Activated CD4-positive, alpha-beta T cell treated with anti-CD3 and anti-CD28 coated beads, Interleukin-2, amount 10 ng/mL, durations not matched to agents 24 days and 14 days (primary cell): Measurements from ENCODE around the gene MAP3K7CL. TPM values are rescaled to one million over a fixed set of nuclear protein-coding genes. Genes with fewer than 3 reads are reported as not detected.

Experiments
- DNase-seq: peaks from one replicate; pipeline ENCODE4 v3.0.0; 2022
- H3K27ac Mint-ChIP-seq: one replicate; pipeline ENCODE4 v1.8.0; 2022; ENCODE audit warnings: mild to moderate bottlenecking, mixed read lengths
- H3K27me3 Mint-ChIP-seq: one replicate; pipeline ENCODE4 v1.8.0; 2022; ENCODE audit warnings: mixed read lengths
- H3K36me3 Mint-ChIP-seq: one replicate; pipeline ENCODE4 v1.8.0; 2022; ENCODE audit warnings: low read depth, mild to moderate bottlenecking, mixed read lengths
- H3K4me1 Mint-ChIP-seq: one replicate; pipeline ENCODE4 v1.8.0; 2021; ENCODE audit warnings: mixed read lengths
- H3K4me3 Mint-ChIP-seq: one replicate; pipeline ENCODE4 v1.8.0; 2022; ENCODE audit warnings: mild to moderate bottlenecking, moderate library complexity, mixed read lengths
- H3K9me3 Mint-ChIP-seq: one replicate; pipeline ENCODE4 v1.8.0; 2021; ENCODE audit warnings: mixed read lengths
- intact Hi-C: fragments of 100-400 bp; cut with micrococcal nuclease; formaldehyde crosslinking; loops from one replicate; pipeline ENCODE4 v1.15.1; 2023
- total RNA-seq: library from RNA; stranded (reverse); gene quantifications from 2 replicates; pipeline ENCODE4 v1.2.3, GENCODE V29; 2022

MAP3K7CL gene, protein sequence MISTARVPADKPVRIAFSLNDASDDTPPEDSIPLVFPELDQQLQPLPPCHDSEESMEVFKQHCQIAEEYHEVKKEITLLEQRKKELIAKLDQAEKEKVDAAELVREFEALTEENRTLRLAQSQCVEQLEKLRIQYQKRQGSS
- total RNA-seq = 4.0 and 4.3 TPM in 2 replicates

DNA sequence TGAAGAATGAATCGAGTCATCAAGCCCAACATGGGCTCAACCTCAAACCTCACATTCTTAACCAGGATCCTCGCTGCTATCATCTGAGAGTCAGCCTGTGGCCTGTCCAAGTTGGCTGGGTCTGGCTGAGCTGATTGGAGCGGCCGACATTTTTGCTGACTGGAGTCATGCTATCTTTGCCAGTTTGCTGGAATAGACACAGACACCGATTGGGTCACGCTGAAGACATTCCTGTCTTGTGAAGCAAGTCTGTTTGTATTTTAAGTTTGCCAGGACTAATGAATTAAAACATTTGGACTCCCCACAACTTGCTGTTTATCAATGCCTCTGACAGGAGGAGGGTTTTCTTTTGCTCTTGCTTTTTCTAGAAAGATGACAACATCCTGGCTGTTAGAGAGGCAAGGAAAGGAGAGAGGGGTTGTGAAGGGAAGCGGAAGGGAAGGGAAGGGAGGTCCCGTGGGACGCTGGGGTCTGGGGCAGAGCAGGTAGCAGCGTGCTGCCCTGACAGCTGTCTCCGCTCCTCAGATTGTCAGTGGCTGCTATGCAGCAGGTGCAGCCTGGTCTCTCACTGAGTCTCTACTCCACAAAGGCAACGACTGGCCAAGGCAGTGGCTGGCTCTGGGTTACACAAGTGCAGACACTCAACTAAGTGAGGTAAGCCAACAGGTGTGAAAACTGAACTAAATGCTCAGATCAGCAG is at the start of gene MAP3K7CL:
Gene MAP3K7CL (plus strand): TSS at position 375 of the 700 bp plus-strand sequence. CDS start 2,701 bp downstream, outside the sequence.
- intact Hi-C loops = no loop called here
- no peaks in the 10 kb centered on the region for H3K9me3 Mint-ChIP-seq
- H3K4me1 Mint-ChIP-seq = no peaks in the 10 kb centered on the region
- no peaks in the 10 kb centered on the region for H3K36me3 Mint-ChIP-seq
- no peak for DNase-seq
- H3K4me3 Mint-ChIP-seq = no peak within 1 kb of the TSS
- no peaks in the 10 kb centered on the region for H3K27me3 Mint-ChIP-seq
- H3K27ac Mint-ChIP-seq = no peak within 1 kb of the TSS

DNA sequence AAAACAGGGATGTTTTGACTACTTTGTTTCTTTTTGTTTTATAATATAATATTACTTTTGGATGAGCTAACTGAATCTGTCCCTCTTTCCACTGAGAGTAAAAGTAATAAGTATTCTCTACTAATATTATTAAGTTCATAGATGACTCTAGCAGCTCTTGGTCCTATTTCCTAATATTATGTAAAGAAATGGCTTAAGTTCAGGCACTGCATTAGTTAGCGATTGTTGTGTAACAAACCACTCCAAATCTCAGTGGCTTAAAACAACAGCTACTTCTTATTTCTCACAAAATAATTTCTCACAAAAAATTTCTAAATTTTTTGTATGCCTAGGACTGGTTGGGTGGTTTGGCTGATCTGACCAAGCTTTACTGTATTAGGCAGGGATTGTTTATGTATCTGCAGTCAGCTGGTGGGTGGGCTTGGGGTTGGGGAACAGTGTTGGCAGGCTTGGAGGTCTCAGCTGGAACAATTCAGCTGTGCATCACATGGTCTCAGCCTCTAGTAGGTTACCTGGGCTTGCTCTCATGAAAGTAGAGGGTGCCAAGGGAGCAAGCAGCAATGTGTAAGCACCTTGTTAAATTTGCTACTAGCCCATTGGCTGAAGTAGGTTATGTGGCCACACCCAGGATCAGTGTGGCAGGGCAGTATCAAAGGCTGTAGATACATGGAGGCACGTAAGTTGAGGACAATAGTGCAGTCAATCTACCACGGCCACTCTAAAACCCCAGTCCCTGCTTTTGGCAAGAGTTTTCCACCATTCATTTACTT is 48.2 kb upstream of the MAP3K7CL start:
- H3K9me3 Mint-ChIP-seq = peaks cover 5% of the 10 kb centered on the region
- peaks cover 20% of the 10 kb centered on the region for H3K4me1 Mint-ChIP-seq
- DNase-seq = no peak
- no peaks in the 10 kb centered on the region for H3K27me3 Mint-ChIP-seq
- intact Hi-C loops = no loop called here
- H3K27ac Mint-ChIP-seq = no peak overlapping the region
- H3K4me3 Mint-ChIP-seq = no peak overlapping the region
- peaks cover 5% of the 10 kb centered on the region for H3K36me3 Mint-ChIP-seq

DNA sequence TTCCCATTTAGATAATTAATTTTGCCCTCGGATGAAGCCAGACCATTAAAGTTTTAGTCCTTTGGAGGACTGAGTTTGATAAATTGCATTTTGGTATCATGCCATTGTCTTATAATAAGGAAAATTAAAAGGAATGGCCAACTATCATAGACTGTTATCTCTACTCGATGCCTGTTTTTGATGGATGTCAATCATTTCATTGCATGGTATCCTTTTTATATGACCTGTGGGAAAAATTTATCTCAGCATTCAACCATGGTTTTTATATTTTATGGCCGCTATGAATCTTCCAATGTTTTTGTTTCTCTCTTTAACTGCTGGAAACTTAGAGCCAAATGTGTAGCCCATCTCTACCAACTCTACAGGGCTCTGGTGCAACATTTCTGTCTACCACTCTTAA is 47.1 kb upstream of the MAP3K7CL start:
- H3K9me3 Mint-ChIP-seq = peaks cover 5% of the 10 kb centered on the region
- H3K27me3 Mint-ChIP-seq = no peaks in the 10 kb centered on the region
- no peak overlapping the region for H3K27ac Mint-ChIP-seq
- H3K4me3 Mint-ChIP-seq = no peak overlapping the region
- H3K4me1 Mint-ChIP-seq = peaks cover 18% of the 10 kb centered on the region
- H3K36me3 Mint-ChIP-seq = peaks cover 5% of the 10 kb centered on the region
- intact Hi-C loops = no loop called here
- no peak for DNase-seq

DNA sequence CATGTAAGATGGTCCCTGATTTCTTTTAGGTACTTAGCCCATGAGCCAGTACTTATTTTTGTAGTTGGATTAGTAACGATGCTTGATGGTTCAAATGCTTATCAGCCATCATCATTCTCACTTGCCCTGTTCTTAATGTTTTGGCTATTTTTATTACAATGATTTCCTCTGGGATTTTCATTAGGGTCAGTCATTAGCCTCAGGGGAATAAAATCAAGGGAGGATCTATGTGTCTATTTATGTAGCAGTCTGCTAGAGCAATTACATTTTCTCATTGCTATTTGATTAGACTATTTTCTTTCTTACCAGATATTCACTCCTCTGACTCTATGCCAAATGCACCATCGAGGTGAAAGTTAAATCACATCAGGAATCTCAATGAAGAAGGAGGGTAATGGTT is 46.1 kb upstream of the MAP3K7CL start:
- Mint-ChIP-seq H3K36me3 (peaks cover 3% of the 10 kb centered on the region), H3K4me1 (peaks cover 9% of the 10 kb centered on the region)

DNA sequence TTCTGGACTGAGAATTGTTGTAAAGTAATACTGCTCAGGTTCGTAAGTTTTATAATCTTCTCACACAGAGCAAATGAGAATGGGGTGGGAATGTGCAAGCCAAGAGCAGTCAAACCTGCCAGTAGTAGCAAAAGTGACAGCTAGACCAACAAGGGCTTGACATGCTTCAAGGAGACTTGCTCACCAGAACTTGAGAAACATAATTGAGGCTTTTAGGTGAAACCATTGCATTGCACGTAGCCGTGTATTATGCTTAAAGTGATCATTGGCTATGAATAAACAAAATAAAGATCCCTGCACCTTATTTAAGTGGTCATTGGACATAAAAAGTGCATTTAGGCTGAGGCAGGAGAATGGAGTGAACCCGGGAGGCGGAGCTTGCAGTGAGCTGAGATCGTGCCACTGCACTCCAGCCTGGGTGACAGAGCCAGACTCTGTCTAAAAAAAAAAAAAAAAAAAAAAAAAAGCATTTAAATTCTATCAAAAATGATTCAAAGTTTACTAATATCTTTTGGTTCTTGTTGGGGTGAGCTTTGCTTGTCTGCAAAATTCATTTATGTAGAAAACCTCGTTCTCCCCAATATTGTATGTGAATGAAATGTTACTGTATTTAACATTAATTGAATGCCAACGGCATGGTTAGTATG is 45.2 kb upstream of the MAP3K7CL start:
- Mint-ChIP-seq H3K9me3 (no peaks in the 10 kb centered on the region), H3K4me3 (no peak overlapping the region), H3K36me3 (peaks cover 3% of the 10 kb centered on the region), H3K27ac (no peak overlapping the region), H3K4me1 (peaks cover 7% of the 10 kb centered on the region), H3K27me3 (no peaks in the 10 kb centered on the region)
- intact Hi-C loops = no loop called here
- DNase-seq = no peak

More for the DNA sequence above, 46.1 kb upstream of the MAP3K7CL start:
- H3K4me3 Mint-ChIP-seq = no peak overlapping the region
- no peaks in the 10 kb centered on the region for H3K27me3 Mint-ChIP-seq
- no peak overlapping the region for H3K27ac Mint-ChIP-seq
- H3K9me3 Mint-ChIP-seq = no peaks in the 10 kb centered on the region
- intact Hi-C loops = no loop called here
- no peak for DNase-seq

DNA sequence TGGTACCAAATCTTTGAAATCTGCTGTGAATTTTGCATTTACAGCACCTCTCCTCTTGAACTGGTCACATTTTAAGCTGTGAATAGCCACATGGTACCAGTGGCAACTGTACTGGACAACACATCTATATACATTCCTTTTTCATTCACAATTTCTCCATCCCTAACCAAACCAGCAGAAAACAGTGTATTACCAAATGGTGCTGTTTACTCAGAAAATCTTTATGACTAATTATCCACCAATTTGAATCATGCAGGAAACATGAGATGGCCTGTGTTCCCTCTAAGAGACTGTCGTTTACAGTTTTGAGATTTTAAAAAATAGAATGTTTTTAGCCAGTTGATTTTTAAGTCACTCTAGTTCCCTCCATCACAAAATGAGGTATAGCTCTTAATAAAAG is 39.4 kb upstream of the MAP3K7CL start:
- Mint-ChIP-seq H3K4me1 (peaks cover 17% of the 10 kb centered on the region), H3K4me3 (no peak overlapping the region), H3K9me3 (no peaks in the 10 kb centered on the region), H3K27ac (no peak overlapping the region), H3K27me3 (no peaks in the 10 kb centered on the region), H3K36me3 (peaks cover 11% of the 10 kb centered on the region)
- DNase-seq = no peak
- intact Hi-C loops = loop anchor here (1.0 to 10.0 kb wide), 6 partner anchors 14 to 758 kb away; partner anchors contain the start of gene BACH1

DNA sequence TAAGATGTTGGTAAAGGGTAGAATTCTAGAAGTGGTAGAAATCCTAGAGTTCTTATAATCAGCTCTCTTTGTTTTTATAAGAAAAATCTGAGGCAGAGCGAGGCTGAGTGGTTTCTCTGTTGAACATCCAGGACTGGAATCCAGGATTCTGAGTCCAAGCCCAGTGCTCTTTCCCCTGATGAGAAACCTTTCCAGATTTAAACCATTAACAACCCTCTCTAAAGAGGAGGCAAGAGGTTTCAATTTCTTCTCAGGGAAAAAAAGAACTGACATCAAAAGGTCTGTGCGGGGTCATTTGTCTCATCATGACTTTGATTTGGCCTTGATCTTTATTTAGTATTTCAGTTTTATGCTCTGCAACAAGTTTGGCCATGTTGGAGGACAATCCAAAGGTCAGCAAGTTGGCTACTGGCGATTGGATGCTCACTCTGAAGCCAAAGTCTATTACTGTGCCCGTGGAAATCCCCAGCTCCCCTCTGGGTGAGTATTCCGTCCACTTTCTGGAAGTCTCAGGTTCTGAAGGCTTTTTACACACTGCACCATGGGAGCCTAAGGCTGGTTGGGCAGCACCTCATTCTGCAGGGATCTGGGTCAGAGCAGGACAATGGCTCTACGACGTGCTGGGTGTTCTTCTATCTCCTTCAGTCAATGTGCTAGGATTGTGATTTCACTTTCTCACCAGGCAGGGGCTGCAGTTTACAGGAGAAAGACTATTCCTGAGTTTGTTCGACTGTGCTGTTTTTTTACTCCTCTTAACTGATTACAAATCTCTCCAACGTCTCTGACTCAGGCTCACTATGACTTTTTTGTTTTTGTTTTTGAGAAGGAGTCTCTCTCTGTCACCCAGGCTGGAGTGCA is 38.1 kb upstream of the MAP3K7CL start:
- no peak for DNase-seq
- Mint-ChIP-seq H3K9me3 (no peaks in the 10 kb centered on the region), H3K27me3 (peaks cover 2% of the 10 kb centered on the region), H3K27ac (peak overlapping the region; percentile 6), H3K4me1 (peaks cover 17% of the 10 kb centered on the region), H3K4me3 (no peak overlapping the region), H3K36me3 (peaks cover 11% of the 10 kb centered on the region)
- intact Hi-C loops = loop anchor here (5.0 to 10.0 kb wide), 3 partner anchors 55 to 252 kb away; no protein-coding TSS in a partner anchor

DNA sequence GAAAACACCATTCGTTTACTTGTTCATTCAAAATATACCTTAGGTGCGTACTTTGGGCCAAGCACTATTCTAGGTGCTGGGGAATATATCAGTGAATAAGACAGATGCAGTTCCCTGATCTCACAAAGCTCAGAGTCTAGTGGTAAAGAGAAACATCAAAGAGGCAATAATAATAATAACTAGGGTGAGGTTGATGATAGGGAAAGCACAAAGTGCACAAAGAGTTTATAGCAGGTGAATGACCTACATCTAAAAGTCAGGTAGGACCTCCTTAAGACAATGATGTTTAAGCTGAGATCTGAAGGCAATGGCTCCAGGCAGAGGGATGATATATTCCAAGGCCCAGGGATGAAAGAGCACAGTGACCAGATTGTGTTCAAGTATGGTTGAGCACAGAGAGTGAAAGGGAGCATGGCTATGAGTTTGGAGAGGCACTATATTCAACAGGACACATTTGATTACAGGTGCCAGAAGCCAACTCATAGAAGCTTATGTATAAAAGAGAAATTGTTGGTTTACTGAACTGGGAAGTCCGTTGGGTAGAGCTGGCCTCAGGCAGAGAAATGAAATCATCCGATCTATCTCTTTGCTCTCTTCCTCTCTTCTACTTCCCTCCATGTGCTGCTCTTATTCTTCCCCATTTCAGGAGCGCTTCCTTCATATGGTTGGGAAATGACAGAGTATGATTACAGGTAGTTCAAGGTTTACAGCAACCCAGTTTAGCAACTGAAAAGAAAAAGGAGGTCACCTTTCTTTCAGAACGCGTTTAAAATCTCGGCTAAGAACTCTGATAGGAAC is 34.0 kb upstream of the MAP3K7CL start:
- intact Hi-C loops = loop anchor here (10.0 kb wide), 1 partner anchor 248 kb away; no protein-coding TSS in a partner anchor
- DNase-seq = no peak
- Mint-ChIP-seq H3K27me3 (peaks cover 4% of the 10 kb centered on the region), H3K4me3 (no peak overlapping the region), H3K27ac (no peak overlapping the region), H3K9me3 (no peaks in the 10 kb centered on the region), H3K36me3 (peaks cover 11% of the 10 kb centered on the region), H3K4me1 (peaks cover 9% of the 10 kb centered on the region)

DNA sequence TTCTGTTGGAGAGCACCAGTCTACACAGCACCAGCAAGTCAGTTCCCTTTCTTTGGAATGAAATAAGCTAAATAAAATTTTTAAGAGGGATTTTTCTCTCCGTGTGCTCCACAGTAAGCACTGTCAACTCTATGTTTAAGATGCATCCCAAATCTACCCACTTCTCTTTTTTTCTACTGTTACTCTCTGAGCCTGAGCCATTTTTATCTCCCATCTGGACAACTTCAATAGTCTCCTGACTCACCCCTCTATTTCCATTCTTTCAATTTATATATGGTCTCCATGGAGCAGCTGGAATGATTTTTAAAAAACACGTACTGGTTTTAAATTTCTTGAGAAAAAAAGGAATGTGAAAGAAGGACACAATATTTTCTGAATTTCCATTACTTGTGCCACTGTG is 32.3 kb upstream of the MAP3K7CL start:
- H3K27me3 Mint-ChIP-seq = peaks cover 4% of the 10 kb centered on the region
- H3K4me3 Mint-ChIP-seq = no peak overlapping the region
- no peak for DNase-seq
- H3K36me3 Mint-ChIP-seq = peaks cover 7% of the 10 kb centered on the region
- no peaks in the 10 kb centered on the region for H3K9me3 Mint-ChIP-seq
- intact Hi-C loops = loop anchor here (10.0 kb wide), 1 partner anchor 247 kb away; no protein-coding TSS in a partner anchor
- no peak overlapping the region for H3K27ac Mint-ChIP-seq
- peaks cover 1% of the 10 kb centered on the region for H3K4me1 Mint-ChIP-seq

DNA sequence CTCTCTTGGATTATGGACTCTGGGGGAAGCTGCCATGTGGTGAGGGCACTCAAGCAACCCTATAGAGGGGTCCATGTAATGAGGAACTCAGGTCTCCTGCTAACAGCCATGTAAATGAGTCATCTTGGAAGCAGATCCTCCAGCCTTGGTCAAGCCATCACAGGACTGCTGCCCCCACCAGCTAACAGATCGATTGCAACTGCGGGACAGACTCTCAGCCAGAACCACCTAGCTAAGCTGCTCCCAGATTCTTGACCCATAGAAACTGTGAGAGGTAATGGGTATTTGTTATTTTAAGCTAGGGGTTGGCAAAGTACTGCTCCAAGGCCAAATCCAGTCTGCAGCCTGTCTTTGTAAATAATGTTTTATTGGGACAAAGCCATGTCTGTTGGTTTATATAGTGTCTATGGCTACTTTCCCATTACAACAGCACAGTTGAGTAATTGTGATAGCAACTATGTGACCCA is 27.6 kb upstream of the MAP3K7CL start:
- peaks cover 7% of the 10 kb centered on the region for H3K4me1 Mint-ChIP-seq
- intact Hi-C loops = no loop called here
- peaks cover 5% of the 10 kb centered on the region for H3K36me3 Mint-ChIP-seq
- no peak for DNase-seq
- peaks cover 2% of the 10 kb centered on the region for H3K27me3 Mint-ChIP-seq
- H3K4me3 Mint-ChIP-seq = no peak overlapping the region
- H3K27ac Mint-ChIP-seq = no peak overlapping the region
- no peaks in the 10 kb centered on the region for H3K9me3 Mint-ChIP-seq

DNA sequence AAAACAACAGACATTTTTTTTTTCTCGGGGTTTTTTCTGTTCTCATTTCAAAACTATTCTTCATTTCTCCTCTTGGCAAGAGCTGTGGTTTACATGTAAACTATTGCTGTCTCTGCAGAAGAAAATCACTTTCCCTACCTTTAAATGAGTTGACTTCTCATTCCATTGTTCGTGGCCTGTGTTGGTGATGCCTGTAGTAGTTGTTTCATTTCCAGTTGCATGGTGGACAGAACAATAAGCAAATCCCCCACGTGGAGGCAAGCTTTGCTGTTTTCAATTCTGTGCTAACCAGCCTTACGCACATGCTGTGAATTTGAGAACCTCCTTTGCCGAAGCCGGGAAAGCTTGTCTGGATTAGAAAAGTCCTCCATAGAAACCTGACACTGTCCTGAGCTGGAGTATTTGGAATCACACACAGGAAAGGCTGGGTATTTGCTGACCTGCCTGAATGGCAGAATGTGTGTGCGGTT is 26.2 kb upstream of the MAP3K7CL start:
- Mint-ChIP-seq H3K27me3 (peaks cover 2% of the 10 kb centered on the region), H3K9me3 (no peaks in the 10 kb centered on the region), H3K4me3 (no peak overlapping the region), H3K36me3 (peaks cover 5% of the 10 kb centered on the region), H3K27ac (no peak overlapping the region), H3K4me1 (peaks cover 7% of the 10 kb centered on the region)
- intact Hi-C loops = no loop called here
- DNase-seq = no peak

DNA sequence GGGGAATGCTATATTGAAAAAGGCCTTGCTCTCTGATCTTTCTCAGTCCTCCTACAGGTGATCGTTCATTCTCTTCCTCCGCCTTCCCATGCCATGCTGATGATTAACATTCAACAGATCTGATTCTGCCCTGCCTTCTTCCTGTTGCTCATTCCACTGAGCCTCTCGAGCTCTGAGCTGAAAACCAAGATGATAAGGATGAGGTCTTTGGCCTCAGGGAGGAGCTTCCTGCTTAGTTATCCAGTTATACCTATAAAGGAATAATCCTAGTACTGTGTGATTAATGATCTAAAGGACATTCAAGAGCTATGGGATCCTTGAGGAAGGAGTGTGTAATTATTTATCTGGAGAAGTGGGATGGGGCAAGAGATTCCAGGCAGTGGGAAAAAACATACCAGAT is 25.2 kb upstream of the MAP3K7CL start:
- no peaks in the 10 kb centered on the region for H3K9me3 Mint-ChIP-seq
- H3K4me3 Mint-ChIP-seq = no peak overlapping the region
- H3K27ac Mint-ChIP-seq = no peak overlapping the region
- intact Hi-C loops = no loop called here
- peaks cover 2% of the 10 kb centered on the region for H3K36me3 Mint-ChIP-seq
- H3K27me3 Mint-ChIP-seq = peaks cover 3% of the 10 kb centered on the region
- peaks cover 7% of the 10 kb centered on the region for H3K4me1 Mint-ChIP-seq
- no peak for DNase-seq
